ENCODE measurements around the gene THOC5.

THOC5 gene

GRCh38 chr22:29578462-29579200 is 25.1 kb upstream of the THOC5 start:
- no peak for DNase-seq
- peaks cover 7% of the 10 kb centered on the region for H3K36me3 Mint-ChIP-seq (ENCODE audit: low read depth)
- no peak overlapping the region for H3K4me3 Mint-ChIP-seq
- H3K9me3 Mint-ChIP-seq: no peaks in the 10 kb centered on the region
- no peak for TF ChIP-seq CTCF (IDR thresholded peaks at IDR 0.05)
- peaks cover 35% of the 10 kb centered on the region for H3K4me1 Mint-ChIP-seq
- H3K27me3 Mint-ChIP-seq (ENCODE audit: low read depth, poor library complexity): no peaks in the 10 kb centered on the region
- H3K27ac Mint-ChIP-seq: no peak overlapping the region

DNA sequence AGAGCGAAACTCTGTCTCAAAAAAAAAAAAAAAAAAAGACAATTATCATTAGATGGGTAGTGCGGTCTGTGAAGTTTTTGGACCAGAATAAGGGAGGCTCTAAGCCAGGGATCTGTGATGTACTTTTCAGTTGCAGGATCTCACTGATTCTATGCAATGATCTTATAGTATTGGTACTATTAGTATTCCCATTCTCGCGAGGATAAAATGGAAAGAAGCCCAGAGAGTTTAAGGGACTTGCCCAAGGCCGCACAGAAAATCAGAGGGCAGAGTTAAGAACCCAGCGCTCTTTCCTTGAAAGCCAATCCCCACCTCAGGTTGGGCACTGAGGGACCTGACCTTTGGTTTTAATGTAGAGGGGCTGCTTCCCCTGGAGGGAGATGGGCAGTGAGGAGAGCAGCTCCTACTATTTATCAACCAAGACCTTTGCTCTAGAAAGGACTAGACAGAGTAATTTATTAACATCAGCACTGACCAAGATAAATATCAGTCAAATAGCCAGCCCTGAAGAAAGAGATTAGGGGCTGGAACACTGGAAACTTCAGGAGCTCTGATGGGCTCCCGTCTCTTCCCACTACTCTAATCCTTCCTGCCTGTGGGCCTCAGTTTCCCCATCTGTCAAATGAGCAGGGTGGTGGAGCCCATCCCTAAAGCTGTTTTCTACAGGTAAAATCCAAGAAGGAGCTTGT is 21.3 kb upstream of the THOC5 start:
- Mint-ChIP-seq H3K4me3 (no peak overlapping the region), H3K4me1 (peaks cover 15% of the 10 kb centered on the region), H3K27me3 (ENCODE audit: low read depth, poor library complexity) (no peaks in the 10 kb centered on the region), H3K36me3 (ENCODE audit: low read depth) (peaks cover 24% of the 10 kb centered on the region), H3K27ac (peak overlapping the region; percentile 50), H3K9me3 (no peaks in the 10 kb centered on the region)
- no peak for TF ChIP-seq CTCF (IDR thresholded peaks at IDR 0.05)
- DNase-seq: no peak

DNA sequence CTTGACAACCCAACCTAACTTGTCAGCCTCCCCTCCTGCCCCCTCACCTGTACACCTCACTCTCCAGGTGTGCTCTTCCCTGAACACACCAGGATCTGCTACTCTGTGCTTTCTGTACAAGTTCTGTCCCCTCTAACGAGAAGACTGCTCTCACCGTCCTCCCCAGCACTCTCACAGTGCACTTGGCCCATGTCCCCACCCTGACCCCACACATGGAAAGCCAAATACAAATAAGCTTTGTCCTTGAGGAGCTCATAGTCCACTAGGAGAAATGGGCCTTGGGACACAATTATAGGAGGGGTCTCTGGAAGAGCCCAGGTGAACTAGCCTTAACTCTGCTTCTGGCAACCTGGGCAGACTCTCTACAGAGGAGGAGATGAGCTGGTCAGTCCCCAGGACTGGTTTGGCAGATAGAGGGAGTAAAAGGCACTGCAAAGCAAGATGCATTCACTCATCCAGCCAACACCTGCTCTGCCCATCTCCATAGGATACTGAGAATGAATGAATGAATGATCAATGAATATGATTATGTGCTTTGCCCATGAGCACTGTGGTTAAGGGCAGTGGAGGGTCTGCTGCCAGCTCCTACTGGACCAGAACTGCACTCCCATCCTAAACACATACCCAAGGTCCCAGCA is 17.5 kb upstream of the THOC5 start:
- no peak for DNase-seq
- H3K27ac Mint-ChIP-seq: peak overlapping the region; percentile 77
- peaks cover 2% of the 10 kb centered on the region for H3K27me3 Mint-ChIP-seq (ENCODE audit: low read depth, poor library complexity)
- H3K4me1 Mint-ChIP-seq: peaks cover 13% of the 10 kb centered on the region
- no peaks in the 10 kb centered on the region for H3K9me3 Mint-ChIP-seq
- no peak overlapping the region for H3K4me3 Mint-ChIP-seq
- no peak for TF ChIP-seq CTCF (IDR thresholded peaks at IDR 0.05)
- H3K36me3 Mint-ChIP-seq (ENCODE audit: low read depth): peaks cover 38% of the 10 kb centered on the region

DNA sequence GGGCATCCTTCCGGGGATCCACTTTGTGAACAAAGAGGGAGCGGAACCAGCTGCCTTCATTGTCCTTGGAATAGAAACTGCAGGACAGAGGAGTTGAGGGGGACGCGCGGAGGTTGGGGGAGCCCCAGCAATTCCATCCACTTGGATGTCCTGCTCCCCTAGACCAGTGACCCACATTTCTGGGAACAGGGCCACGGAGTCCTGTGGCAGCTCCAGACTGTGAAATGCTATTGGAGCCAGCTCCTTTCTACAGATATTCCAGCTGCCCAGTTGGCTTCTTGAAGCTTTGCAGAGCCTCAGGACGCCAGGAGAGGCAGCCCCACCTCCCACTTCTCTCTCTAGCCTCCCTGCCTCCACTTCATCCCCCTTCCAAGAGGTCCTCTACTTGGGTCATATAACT is 16.9 kb upstream of the THOC5 start:
- Mint-ChIP-seq H3K9me3 (no peaks in the 10 kb centered on the region), H3K4me1 (peaks cover 12% of the 10 kb centered on the region), H3K27me3 (ENCODE audit: low read depth, poor library complexity) (peaks cover 2% of the 10 kb centered on the region), H3K36me3 (ENCODE audit: low read depth) (peaks cover 44% of the 10 kb centered on the region), H3K27ac (peak overlapping the region; percentile 77), H3K4me3 (no peak overlapping the region)
- no peak for TF ChIP-seq CTCF (IDR thresholded peaks at IDR 0.05)
- DNase-seq: no peak

DNA sequence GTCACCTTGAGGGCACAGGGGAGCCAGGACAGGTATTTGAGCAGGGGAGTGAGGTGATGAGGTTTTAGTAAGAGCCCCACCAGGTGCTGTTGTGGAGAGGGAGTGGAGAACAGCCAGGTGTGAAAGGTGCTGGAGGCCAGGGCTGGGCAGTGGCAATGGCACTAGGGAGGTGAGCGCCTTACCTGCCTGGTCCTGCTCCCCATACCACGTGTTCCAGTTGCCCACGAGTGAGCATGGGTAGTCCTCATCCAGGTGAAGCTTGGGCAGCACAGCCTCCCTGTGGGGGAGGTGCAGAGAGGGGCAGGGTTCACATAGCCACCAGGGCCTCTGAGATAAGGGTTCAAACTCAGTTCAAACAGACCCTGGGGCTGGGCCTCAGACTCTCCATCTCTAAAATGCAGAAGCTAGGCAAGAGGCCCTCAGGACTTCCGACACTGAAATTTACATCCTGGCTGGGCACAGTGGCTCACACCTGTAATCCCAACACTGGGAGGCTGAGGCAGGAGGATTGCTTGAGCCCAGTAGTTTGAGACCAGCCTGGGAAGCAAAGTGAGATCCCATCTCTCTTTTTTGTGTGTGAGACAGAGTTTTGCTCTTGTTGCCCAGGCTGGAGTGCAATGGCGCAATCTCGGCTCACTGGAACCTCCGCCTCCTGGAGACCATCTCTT is 15.6 kb upstream of the THOC5 start:
- H3K4me3 Mint-ChIP-seq: no peak overlapping the region
- H3K9me3 Mint-ChIP-seq: no peaks in the 10 kb centered on the region
- peaks cover 2% of the 10 kb centered on the region for H3K27me3 Mint-ChIP-seq (ENCODE audit: low read depth, poor library complexity)
- H3K4me1 Mint-ChIP-seq: peaks cover 5% of the 10 kb centered on the region
- H3K27ac Mint-ChIP-seq: peak overlapping the region; percentile 92
- TF ChIP-seq CTCF (IDR thresholded peaks at IDR 0.05): no peak
- no peak for DNase-seq
- H3K36me3 Mint-ChIP-seq (ENCODE audit: low read depth): peaks cover 56% of the 10 kb centered on the region

All from nephron progenitor cell (in vitro differentiated cells).